Medulla oblongata (tissue), 1 donor: Measurements from ENCODE around the gene MLLT6.
A peak's percentile ranks its signal among the peaks of the same experiment; 100 is the strongest.

ENCODE experiments used
- DNase-seq: peaks from one replicate; pipeline ENCODE4 v3.0.0-alpha.2; 2015; ENCODE audit errors: extremely low spot score

MLLT6 gene

GRCh38 chr17:38741921-38742410, 36.9 kb downstream of the MLLT6 start:
- peak; percentile 47 for DNase-seq

- no peak for DNase-seq
These were observed 37.6 kb downstream of the MLLT6 start for GRCh38 chr17:38742411-38743308.

GRCh38 chr17:38743556-38744171, 38.6 kb downstream of the MLLT6 start:
- DNase-seq = no peak

GRCh38 chr17:38745545-38745944, 40.5 kb downstream of the MLLT6 start:
- DNase-seq = no peak

GRCh38 chr17:38746004-38746848, 41.2 kb downstream of the MLLT6 start:
- DNase-seq = no peak

GRCh38 chr17:38746849-38747462, 41.9 kb downstream of the MLLT6 start:
- DNase-seq = no peak

GRCh38 chr17:38747463-38748148, 42.5 kb downstream of the MLLT6 start:
- DNase-seq = no peak

- peak; percentile 61 for DNase-seq
These were observed 43.2 kb downstream of the MLLT6 start, which contains the start of gene PCGF2 for GRCh38 chr17:38748149-38748891. TSS of gene PCGF2 (minus strand) at chr17:38748336. CDS start at chr17:38740402, 7,934 bp downstream.

- no peak for DNase-seq
These were observed 43.8 kb downstream of the MLLT6 start for GRCh38 chr17:38748892-38749222.

- no peak for DNase-seq
These were observed 44.4 kb downstream of the MLLT6 start for GRCh38 chr17:38749223-38750043.

GRCh38 chr17:38750044-38750311, 44.9 kb downstream of the MLLT6 start:
- DNase-seq = no peak

- no peak for DNase-seq
These were observed 45.4 kb downstream of the MLLT6 start for GRCh38 chr17:38750312-38751121.

GRCh38 chr17:38751144-38751807, 46.2 kb downstream of the MLLT6 start:
- no peak for DNase-seq

- peak; percentile 86 for DNase-seq
These were observed 46.8 kb downstream of the MLLT6 start for GRCh38 chr17:38751808-38752307.

GRCh38 chr17:38752308-38753070, 47.4 kb downstream of the MLLT6 start, which contains the start of gene PSMB3:
TSS of gene PSMB3 (plus strand) at chr17:38752741. CDS start at chr17:38752827, 86 bp downstream.
- peak; percentile 100 for DNase-seq

GRCh38 chr17:38753071-38753506, 48.0 kb downstream of the MLLT6 start:
- DNase-seq = no peak

GRCh38 chr17:38761612-38762011, 56.5 kb downstream of the MLLT6 start:
- no peak for DNase-seq
